Erythroblast (primary cell): ENCODE results near the gene CRTC1.
"Not testable (repeated sequence)": the region's sequence is repeated elsewhere in the genome, so short reads cannot be mapped to it uniquely, and the experiment has no call there.

ENCODE experiments used
- DNase-seq, 2 experiments: peaks; one replicate each; lab custom pipeline; 2025; lab: John Stamatoyannopoulos, UW
- GATA1 ChIP-seq: IDR thresholded peaks from 2 replicates; pipeline ENCODE4 v1.6.1; 2011; ENCODE audit warnings: low read depth, mild to moderate bottlenecking, control low read depth, low read length, moderate library complexity
- POLR2A ChIP-seq: IDR thresholded peaks from 2 replicates; pipeline ENCODE4 v1.6.1; 2011; ENCODE audit warnings: mild to moderate bottlenecking, low read length

The CRTC1 gene

DNA sequence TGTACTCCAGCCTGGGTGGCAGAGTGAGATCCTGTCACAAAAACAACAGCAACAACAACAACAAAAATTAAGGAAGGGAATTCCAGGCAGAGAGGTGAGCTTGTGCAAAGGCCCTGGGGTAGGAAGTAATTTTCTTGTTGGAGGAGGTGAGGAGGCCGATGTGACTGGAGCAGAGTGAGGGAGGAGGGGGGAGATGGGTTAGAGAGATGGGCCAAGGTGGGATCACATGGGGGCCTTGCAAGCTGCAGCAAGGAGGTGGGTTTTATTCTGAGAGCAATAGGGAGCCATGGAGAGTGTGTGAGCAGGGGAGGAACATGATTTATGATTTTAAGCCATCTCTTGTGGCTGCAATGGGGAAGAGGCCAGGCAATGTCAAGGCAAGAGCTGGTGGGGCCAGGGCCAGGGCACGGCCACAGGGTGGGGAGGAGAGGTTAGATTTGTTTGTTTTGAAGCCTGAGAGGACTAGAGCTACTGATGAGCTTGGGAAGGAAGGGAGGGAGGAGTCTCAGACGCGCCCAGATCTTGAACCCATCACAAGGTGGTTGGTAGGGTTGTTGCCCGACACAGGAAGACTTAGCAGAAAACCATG is 120.2 kb downstream of the CRTC1 start:
- DNase-seq: no peak
- TF ChIP-seq POLR2A: no peak
- no peak for TF ChIP-seq GATA1

GRCh38 chr19:18804139-18804601 is 120.7 kb downstream of the CRTC1 start:
- TF ChIP-seq POLR2A (no peak), GATA1 (no peak)
- no peak for DNase-seq

GRCh38 chr19:18804643-18805042 is 121.2 kb downstream of the CRTC1 start:
- DNase-seq: no peak
- TF ChIP-seq POLR2A: no peak
- no peak for TF ChIP-seq GATA1

DNA sequence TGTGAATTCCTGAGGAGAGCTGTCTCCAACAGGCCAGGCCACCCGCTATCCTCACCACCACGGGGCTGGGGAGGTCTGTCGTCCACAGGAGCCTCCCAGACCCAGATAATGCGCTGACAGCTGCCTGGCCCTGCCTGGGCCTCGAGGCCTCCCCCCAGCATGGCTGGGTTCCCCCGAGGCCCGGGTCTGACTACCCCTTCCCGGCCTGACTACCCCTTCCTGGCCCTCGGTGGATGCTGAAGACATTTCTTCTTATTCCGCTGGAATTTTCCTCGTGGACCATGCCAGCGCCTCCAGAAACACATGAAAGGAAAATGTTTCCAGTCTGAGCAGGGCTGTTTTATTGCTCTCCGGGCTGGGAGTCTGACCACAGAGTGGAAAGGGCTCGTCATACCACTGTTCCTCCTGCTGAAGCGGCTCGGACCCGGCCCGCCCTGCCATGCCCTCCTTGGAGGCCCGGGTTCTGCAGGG is 124.4 kb downstream of the CRTC1 start:
- TF ChIP-seq GATA1 (no peak), POLR2A (no peak)
- no peak for DNase-seq

GRCh38 chr19:18809149-18809868 is 125.8 kb downstream of the CRTC1 start:
- TF ChIP-seq POLR2A (no peak), GATA1 (no peak)
- DNase-seq: no peak

GRCh38 chr19:18811638-18812037 is 128.2 kb downstream of the CRTC1 start:
- DNase-seq: not testable (repeated sequence)

- TF ChIP-seq GATA1 (no peak), POLR2A (no peak)
- DNase-seq: no peak
Measured at GRCh38 chr19:18814063-18814462, 130.6 kb downstream of the CRTC1 start.

- TF ChIP-seq GATA1: no peak
- TF ChIP-seq POLR2A: no peak
- DNase-seq: no peak
Measured at GRCh38 chr19:18815673-18816072, 132.2 kb downstream of the CRTC1 start.

DNA sequence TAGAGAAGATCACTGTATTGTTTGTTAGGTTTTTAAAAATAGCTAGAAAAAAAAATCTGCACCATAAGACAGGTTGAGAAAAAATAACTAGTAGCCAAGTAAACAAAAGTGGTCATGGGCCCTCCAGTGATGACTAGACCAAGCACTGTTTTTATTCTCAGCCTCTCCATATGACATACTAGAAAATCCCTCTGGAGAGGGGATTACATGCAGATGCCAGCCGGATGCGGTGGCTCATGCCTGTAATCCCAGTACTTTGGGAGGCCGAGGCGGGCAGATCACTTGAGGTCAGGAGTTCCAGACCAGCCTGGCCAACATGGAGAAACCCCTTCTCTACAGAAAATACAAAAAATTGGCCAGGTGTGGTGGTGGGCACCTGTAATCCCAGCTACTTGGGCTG is 133.2 kb downstream of the CRTC1 start:
- not testable (repeated sequence) for DNase-seq

DNA sequence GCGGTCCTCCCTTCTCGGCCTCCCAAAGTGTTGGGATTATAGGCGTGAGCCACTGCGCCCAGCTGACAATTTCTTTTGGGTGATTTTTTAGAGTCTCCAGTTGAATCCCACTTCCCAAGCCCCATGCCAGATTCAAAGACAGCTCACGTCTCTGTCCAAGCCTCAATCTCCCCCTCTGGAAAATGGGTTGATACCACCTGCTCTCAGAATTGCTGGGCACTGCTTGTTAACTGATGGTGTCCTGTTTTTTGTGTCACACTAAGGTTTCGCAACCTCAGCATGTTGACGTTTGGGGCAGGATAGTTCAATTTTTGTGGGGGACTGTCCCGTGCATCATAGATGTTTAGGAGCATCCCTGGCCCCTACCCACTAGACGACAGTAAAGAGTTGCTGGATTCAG is 134.1 kb downstream of the CRTC1 start:
- no peak for TF ChIP-seq GATA1
- TF ChIP-seq POLR2A: no peak
- DNase-seq: no peak

DNA sequence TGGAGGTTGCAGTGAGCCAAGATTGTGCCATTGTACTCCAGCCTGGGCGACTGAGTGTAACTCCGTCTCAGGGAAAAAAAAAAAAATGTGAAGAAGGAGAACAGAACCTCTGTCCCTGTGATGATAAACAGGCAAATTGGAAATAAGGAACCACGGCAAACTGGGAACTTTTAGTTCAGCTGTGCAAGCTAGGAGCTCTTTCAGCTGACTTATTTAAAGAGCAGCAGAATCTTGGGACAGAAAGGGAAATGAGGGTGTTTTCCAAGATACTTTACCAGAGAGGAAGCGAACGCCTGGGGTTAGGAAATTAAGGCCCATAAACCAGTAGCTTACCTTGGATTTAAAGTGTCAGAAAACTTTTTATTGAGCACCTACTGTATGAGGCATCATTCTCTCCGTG is 145.3 kb downstream of the CRTC1 start:
- DNase-seq: no peak
- no peak for TF ChIP-seq GATA1
- TF ChIP-seq POLR2A: no peak

DNA sequence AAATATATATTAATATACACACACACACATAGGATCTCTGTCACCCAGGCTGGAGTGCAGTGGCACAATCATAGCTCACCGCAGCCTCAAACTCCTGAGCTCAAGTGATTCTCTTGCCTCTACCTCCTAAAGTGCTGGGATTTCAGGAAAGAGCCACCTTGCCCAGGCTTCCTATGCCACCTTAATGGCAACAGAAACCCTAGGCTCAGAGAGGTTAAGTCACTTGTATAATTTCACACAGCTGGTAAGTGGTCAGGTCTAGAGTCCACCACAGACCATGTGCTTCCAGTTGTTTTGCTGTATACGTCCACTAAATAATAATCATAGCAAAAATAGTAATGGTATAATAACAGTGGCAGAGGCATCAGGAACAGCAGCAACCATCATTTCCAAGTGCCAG is 147.0 kb downstream of the CRTC1 start:
- no peak for TF ChIP-seq POLR2A
- TF ChIP-seq GATA1: no peak
- DNase-seq: no peak

GRCh38 chr19:18831524-18832305 is 148.2 kb downstream of the CRTC1 start, which contains the start of gene UPF1:
UPF1 (plus strand) TSS chr19:18831959; CDS start chr19:18832210, 251 bp downstream.
- TF ChIP-seq GATA1 (no peak), POLR2A (peak; percentile 90)
- peak; percentile 97 to 99 for DNase-seq
